HCT116 (cell line): ENCODE data around the gene SUPT3H.

Experiments used
- POLR2AphosphoS5 ChIP-seq: IDR thresholded peaks from 2 replicates; pipeline ENCODE4 v1.6.1; 2011; ENCODE audit warnings: mild to moderate bottlenecking, low read depth, low read length, moderate library complexity
- SIN3A ChIP-seq: IDR thresholded peaks from 2 replicates; pipeline ENCODE4 v1.6.1; 2012; ENCODE audit warnings: low read depth

- TF ChIP-seq SIN3A (no peak), POLR2AphosphoS5 (no peak)
These were observed 522.9 kb downstream of the SUPT3H start for GRCh38 chr6:44854712-44855443.
